Testis (tissue), 3 donors: Measurements from ENCODE around the gene PROSER3. TPM values are rescaled to one million over a fixed set of nuclear protein-coding genes. Genes with fewer than 3 reads are reported as not detected.

Experiments
- DNase-seq: peaks from one replicate; pipeline ENCODE4 v3.0.0-alpha.2; 2019
- H3K27ac ChIP-seq, 2 donors: fragments of 200-600 bp; sonication (generic); one replicate each; pipeline ENCODE4 v1.5.1; 2019
- H3K27me3 ChIP-seq: fragments of 200-600 bp; sonication (generic); one replicate; pipeline ENCODE4 v1.5.1; 2019
- H3K36me3 ChIP-seq: fragments of 200-600 bp; sonication (generic); one replicate; pipeline ENCODE4 v1.5.1; 2017; ENCODE audit warnings: low read depth; ENCODE audit errors: missing control alignments
- H3K4me1 ChIP-seq: fragments of 200-600 bp; sonication (generic); one replicate; pipeline ENCODE4 v1.5.1; 2019
- H3K4me3 ChIP-seq, 2 donors: fragments of 200-600 bp; sonication (generic); one replicate each; pipeline ENCODE4 v1.5.1; 2017 to 2019
- H3K9me3 ChIP-seq: fragments of 200-600 bp; sonication (generic); one replicate; pipeline ENCODE4 v1.5.1; 2017
- POLR2A ChIP-seq: fragments of 450-650 bp; IDR thresholded peaks from one replicate; pipeline ENCODE4 v1.6.1; 2017; ENCODE audit warnings: antibody characterized with exemption, mild to moderate bottlenecking, moderate library complexity
- WGBS, 2 donors: methylation state at CpG; one replicate each; pipeline ENCODE4 v1.1.5; 2018; 5-methylcytosine and 5-hydroxymethylcytosine counted together
- intact Hi-C: fragments of 100-400 bp; cut with DNase I; formaldehyde crosslinking; loops from one replicate; pipeline ENCODE4 v1.15.1; 2023; ENCODE audit warnings: low total_unique reads
- polyA plus RNA-seq: library from polyadenylated mRNA; stranded (reverse); fragments of 350-450 nt; fragmentation: Illumina TruSeq; extraction: RNeasy Lipid Tissue Mini Kit (QIAGEN cat#74804); gene quantifications from one replicate; pipeline ENCODE4 v1.2.3, GENCODE V29; 2014; ENCODE audit warnings: low read depth, low replicate concordance; ENCODE audit not compliant: insufficient read depth
- total RNA-seq, 2 donors: library from RNA; depleted of rRNA; stranded (reverse); fragments of >200 nt; gene quantifications; one replicate each; pipeline ENCODE4 v1.2.3, GENCODE V29; 2016
- TF ChIP-seq, protein P1 (sequence below), 3 experiments: fragments of 450-650 bp in 2 of 3; fragments of 200-600 bp in 1 of 3; sonication (generic) in 1 of 3; IDR thresholded peaks; one replicate each; pipeline ENCODE4 v1.5.1; 2016 to 2019; ENCODE audit warnings: antibody characterized with exemption in 3 of 3, mild to moderate bottlenecking in 2 of 3, moderate library complexity in 1 of 3

The PROSER3 gene
- total and polyA plus RNA-seq, 3 donors from 2014 or later: 48.3 to 75.9 (median 72.0) TPM

DNA sequence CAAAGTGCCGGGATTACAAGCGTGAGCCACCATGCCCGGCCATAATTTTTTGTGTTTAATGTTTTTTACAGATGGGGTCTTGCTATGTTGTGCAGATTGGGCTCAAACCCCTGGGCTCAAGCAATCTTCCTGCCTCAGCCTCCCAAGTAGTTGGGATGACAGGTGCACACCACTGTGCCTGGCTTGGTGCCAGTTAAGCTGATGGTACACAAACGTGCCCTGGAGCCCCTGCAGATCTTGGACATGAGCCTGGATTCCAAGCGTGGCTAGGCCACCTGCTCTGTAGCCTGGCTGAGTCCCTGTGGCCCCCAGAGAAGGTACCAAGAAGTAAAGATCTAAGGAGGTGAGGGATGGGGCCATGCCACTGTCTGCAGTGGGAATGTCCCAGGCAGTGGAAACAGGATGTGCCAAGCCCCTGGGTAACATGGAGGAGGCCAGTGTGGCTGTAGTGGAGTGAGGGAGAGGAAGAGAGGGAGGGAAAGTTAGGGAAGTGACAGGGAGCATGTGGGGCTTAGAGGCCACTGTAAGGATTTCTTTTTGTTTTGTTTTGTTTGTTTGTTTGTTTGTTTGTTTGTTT lies 47.6 kb downstream of the PROSER3 start:
- TF ChIP-seq, protein P1, sequence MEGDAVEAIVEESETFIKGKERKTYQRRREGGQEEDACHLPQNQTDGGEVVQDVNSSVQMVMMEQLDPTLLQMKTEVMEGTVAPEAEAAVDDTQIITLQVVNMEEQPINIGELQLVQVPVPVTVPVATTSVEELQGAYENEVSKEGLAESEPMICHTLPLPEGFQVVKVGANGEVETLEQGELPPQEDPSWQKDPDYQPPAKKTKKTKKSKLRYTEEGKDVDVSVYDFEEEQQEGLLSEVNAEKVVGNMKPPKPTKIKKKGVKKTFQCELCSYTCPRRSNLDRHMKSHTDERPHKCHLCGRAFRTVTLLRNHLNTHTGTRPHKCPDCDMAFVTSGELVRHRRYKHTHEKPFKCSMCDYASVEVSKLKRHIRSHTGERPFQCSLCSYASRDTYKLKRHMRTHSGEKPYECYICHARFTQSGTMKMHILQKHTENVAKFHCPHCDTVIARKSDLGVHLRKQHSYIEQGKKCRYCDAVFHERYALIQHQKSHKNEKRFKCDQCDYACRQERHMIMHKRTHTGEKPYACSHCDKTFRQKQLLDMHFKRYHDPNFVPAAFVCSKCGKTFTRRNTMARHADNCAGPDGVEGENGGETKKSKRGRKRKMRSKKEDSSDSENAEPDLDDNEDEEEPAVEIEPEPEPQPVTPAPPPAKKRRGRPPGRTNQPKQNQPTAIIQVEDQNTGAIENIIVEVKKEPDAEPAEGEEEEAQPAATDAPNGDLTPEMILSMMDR (IDR thresholded peaks at IDR 0.05): no peak
- TF ChIP-seq POLR2A: no peak
- Histone ChIP-seq H3K9me3 (no peaks in the 10 kb centered on the region), H3K4me3 (no peak overlapping the region), H3K36me3 (no peaks in the 10 kb centered on the region), H3K27ac (no peak overlapping the region), H3K27me3 (no peaks in the 10 kb centered on the region), H3K4me1 (no peaks in the 10 kb centered on the region)
- no peak for DNase-seq
- WGBS, 2 donors: 69 to 92% methylated on average over 4 to 5 of the region's 5 CpGs
- intact Hi-C loops: no loop called here

GRCh38 chr19:35806597-35806996 lies 48.6 kb downstream of the PROSER3 start:
- Histone ChIP-seq H3K36me3 (no peaks in the 10 kb centered on the region), H3K4me1 (no peaks in the 10 kb centered on the region), H3K27me3 (no peaks in the 10 kb centered on the region), H3K27ac (no peak overlapping the region), H3K4me3 (no peak overlapping the region), H3K9me3 (no peaks in the 10 kb centered on the region)
- WGBS, 2 donors: 88 to 96% methylated on average over 7 to 18 of the region's 18 CpGs
- intact Hi-C loops: no loop called here
- no peak for DNase-seq
- TF ChIP-seq, protein P1 (IDR thresholded peaks at IDR 0.05): no peak
- no peak for TF ChIP-seq POLR2A

- intact Hi-C loops: no loop called here
- H3K9me3 ChIP-seq: no peaks in the 10 kb centered on the region
- no peak overlapping the region for H3K4me3 ChIP-seq
- 91 to 92% methylated on average over 5 of the region's 5 CpGs for WGBS, 2 donors
- no peaks in the 10 kb centered on the region for H3K27me3 ChIP-seq
- H3K27ac ChIP-seq: no peak overlapping the region
- TF ChIP-seq, protein P1 (IDR thresholded peaks at IDR 0.05): no peak
- no peak for TF ChIP-seq POLR2A
- DNase-seq: no peak
- H3K36me3 ChIP-seq: no peaks in the 10 kb centered on the region
- H3K4me1 ChIP-seq: no peaks in the 10 kb centered on the region
Measured at GRCh38 chr19:35807633-35808032, 49.7 kb downstream of the PROSER3 start.

GRCh38 chr19:35811317-35812219 lies 53.6 kb downstream of the PROSER3 start:
- Histone ChIP-seq H3K27ac (no peak overlapping the region), H3K36me3 (no peaks in the 10 kb centered on the region), H3K4me3 (no peak overlapping the region), H3K27me3 (no peaks in the 10 kb centered on the region), H3K4me1 (no peaks in the 10 kb centered on the region), H3K9me3 (no peaks in the 10 kb centered on the region)
- WGBS, 2 donors: 57 to 67% methylated on average over 12 of the region's 18 CpGs
- TF ChIP-seq POLR2A: no peak
- TF ChIP-seq, protein P1 (IDR thresholded peaks at IDR 0.05): no peak
- intact Hi-C loops: no loop called here
- DNase-seq: no peak
